GM19455 (cell line): ENCODE data around the gene CDKN2B.

Experiments used
- ATAC-seq: cut with Tn5 transposase; IDR thresholded peaks from one replicate; pipeline ENCODE4 v1.9.1; 2021; ENCODE audit not compliant: unreplicated experiment

CDKN2B gene

DNA sequence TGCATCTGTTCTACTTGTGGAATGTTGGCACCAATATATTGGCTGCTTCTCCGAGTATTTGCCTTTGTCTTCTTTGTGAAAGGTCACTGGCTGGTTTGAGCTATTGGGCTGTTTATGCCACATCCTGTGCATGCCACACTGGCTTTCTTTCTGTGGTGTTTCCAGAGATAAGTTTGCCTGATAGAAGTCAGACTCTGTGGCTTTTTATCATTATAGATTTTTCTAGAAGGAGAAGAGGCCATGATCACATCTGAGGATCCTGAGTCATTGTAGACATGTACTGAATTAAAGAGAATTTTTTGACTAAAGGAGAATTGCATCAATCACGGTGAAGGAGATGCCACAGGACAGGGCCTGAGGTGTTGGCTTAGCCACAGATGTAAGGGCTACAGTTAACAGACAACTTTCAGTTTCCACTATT is 26.5 kb upstream of the CDKN2B start:
- ATAC-seq: no peak

DNA sequence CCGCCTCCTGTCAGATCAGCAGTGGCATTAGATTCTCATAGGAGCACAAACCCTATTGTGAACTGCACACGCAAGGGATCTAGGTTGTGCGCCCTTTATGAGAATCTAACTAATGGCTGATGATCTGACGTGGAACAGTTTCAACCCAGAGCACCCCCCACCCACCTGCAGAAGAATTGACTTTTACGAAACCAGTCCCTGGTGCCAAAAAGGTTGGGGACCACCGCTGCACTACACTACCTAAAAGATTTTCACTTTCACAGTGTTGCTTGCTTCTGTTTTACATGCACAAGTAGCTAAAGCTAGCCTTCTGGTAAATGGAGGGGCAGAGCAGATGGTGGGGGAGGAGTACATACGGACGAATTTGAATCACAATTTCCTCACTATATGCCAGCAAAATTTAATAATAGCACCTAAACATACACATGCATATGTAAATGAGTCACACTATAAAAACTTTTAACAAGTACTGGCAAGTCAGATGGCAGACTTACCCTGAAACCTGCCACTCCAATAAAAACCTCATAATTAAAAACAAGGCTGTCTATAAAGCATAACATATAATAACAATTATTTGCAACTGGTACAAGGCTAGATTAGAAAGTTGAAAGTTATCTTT is 24.0 kb upstream of the CDKN2B start:
- ATAC-seq: no peak

DNA sequence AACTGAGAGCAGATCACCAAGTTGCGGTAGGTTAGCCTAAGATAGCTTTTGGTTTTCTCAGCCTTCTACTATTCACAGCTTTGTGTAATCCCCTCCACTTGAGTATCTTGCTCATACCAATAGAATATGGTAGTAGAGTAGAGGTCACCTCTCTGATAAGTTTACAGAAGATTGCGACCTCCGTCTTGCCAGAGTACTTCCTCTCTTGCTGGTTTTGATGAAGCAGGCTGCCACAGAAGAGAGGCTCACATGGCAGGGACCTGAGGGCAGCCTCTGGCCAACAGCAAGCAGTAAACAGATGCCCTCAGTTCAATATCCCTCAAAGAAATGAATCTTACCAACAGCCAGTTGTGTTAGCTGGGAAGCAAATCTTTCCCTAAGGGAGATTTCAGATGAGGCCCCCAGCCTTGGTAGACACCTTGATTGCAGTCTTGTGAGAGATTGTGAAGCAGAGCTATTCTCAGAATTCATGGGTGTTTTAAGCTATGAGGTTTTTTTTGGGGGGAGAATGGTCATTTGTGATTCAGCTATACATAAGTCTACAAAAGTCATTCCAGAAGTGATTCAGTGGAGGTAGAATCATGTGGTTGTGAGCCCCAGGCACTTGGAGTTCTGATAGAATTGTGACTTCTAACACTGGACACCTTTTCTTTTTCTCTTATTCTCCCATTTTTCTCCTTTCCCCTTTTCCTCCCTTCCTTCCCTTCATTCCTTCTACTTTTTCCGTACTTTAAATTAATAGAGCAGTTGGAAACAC is 22.7 kb upstream of the CDKN2B start:
- no peak for ATAC-seq

DNA sequence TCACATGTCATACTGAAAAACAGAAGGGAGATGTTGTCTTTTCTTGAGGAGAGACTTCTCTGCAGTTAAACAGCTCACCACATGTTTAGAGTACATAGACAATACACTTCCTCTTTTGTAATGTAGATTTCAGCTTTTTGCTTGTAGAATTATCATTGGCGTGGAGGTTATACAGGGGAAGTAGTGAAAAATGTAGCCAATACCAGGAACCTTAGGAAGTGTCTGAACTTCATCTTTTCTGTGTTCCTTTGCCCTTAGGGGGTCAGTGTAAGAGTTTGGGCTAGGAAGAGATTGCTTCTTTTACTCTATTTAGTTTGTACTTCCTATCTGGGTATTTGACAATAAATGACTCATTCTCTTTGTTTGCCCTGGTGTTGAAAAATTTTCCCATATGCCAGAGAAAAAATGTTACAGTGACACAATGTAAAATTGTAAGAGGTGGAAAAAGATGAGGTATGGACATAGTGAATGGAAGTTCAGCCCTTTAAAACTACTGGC is 21.0 kb upstream of the CDKN2B start:
- peak; percentile 76 for ATAC-seq

DNA sequence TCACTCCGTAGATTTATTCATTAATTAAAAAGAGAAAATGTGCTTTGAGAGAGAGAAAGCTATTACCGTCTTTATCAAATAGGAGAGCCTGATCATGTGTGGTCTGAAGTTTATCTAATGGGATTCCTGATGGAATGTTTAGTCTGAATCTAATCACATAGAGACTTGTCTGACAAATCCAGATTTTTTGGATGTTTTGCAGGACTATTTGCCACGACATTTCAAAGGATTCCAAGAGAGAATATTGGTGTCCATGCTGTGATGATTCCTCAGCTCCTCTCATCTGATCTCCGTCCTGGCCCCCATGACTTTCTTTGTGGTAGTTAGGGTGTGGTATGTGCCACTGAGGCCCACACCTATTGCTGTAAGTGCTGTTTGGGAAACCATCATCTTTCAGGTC is 20.1 kb upstream of the CDKN2B start:
- ATAC-seq: no peak

DNA sequence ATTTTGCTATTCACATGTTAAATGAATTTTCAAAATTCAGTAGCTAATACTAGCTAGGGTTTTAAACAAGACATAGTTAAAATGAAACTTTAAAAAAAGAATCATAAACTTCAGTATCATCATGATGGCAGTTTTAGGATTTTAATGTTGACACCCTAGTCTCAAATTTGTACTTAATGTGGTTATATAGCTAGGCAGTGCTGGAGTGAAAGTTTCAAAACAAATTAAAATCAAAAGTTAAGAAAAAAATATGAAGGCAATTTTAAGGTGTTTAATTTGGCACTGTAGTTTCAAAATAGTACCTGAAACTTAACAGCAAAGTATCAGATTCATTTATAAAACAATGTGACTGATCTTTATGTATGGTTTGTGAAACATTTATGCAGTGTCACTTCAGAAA is 19.3 kb upstream of the CDKN2B start:
- no peak for ATAC-seq

DNA sequence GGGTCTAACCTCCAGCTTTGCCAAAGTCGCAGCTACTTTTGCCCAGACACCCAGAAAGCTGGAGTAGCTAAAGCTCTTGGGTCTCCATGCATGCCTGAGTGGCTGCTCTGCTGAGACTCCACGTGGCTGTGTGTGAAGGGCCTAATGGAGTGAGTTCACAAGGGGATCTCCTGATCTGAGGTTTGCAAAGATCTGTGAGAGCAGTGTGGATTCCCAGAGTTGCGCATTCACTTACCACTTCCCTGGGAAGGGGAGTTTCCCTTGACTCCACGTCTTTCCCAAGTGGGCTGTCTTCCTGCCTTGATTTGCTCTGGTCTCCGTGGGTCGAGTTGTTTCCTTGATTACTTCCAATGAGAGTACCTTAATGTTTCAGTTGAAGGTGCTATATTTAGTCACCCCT is 17.6 kb upstream of the CDKN2B start:
- ATAC-seq: no peak

DNA sequence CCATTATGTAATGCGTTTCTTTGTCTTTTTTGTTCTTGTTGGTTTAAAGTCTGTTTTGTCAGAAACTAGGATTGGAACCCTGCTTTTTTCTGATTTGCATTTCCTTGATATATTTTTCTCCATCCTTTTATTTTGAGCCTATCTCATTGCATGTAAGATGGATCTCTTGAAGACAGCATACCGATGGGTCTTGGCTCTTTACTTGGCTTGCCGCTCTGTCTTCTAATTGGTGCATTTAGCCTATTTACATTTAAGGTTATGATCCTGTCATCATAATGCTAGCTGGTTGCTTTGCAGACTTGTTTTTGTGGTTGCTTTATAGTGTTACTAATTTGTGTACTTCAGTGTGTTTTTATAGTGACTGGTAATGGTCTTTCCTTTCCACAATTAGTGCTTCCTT is 13.3 kb upstream of the CDKN2B start:
- ATAC-seq: no peak

DNA sequence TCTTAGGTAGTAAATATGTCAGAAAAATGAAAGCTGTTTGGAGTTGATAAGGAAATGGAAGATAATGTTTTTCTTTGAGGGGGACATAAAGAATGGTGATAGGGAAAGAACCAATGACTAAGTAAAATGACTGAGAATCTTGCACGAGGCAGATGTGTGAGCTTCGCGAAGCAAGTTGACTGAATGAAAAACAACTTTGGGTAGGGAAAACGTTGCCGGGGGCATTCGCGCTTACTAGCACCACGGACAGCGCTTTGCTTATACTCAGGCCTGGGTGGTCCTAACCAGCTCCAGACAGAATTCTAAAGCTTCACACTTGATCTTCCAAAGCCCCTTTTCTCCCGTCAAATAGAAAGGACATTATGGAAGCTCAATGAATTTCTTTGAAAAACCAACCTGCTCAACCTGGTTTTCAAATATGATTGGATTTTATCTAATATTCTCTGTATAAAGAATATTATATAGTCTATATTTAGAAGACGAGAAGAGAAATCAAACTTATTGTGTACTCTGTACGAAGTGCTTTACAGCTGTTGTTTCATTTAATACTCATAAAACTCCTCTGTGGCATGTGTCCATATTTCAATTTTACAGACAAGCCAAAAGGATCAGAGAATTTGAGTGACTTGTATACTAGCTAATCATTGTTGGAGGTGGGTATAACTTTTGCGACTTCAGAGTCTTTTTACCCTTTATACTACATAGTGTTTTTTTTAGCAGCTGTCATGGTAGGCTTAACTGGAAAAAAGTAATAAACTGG is 1.9 kb upstream of the CDKN2B start:
- no peak for ATAC-seq

DNA sequence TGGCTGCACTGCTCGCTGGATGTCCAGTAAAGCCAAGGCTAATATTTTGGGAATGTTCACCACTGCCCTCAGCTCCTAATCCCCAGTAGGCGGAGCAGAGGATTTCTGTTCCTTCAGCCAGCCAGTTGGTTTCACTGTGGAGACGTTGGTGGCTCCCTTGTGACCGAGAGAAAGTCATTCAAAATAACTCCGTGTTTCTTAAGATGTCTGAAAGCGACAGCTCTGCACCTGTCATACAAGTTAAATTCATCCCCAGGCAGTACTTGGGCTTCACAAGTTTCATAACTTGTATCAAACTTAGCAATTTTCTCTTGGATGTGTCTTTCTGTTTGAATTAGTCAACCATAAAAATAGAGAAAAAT is 382 bp upstream of the CDKN2B start:
- peak; percentile 65 for ATAC-seq

DNA sequence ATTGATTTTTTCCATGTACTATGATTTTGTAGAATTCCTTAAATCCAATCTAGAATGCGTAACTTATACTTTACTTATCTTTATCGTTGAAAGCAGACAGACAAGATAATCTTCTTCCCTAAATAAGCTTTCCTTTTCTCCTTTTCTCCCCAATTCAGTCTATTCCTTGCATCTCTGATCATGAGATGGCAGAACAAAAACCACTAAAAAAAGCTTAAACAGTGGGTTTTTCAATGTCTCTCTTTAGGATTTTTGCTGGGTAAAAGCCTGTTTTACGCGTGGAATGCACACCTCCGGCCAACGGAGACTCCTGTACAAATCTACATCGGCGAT is 755 bp downstream of the CDKN2B start:
- no peak for ATAC-seq

DNA sequence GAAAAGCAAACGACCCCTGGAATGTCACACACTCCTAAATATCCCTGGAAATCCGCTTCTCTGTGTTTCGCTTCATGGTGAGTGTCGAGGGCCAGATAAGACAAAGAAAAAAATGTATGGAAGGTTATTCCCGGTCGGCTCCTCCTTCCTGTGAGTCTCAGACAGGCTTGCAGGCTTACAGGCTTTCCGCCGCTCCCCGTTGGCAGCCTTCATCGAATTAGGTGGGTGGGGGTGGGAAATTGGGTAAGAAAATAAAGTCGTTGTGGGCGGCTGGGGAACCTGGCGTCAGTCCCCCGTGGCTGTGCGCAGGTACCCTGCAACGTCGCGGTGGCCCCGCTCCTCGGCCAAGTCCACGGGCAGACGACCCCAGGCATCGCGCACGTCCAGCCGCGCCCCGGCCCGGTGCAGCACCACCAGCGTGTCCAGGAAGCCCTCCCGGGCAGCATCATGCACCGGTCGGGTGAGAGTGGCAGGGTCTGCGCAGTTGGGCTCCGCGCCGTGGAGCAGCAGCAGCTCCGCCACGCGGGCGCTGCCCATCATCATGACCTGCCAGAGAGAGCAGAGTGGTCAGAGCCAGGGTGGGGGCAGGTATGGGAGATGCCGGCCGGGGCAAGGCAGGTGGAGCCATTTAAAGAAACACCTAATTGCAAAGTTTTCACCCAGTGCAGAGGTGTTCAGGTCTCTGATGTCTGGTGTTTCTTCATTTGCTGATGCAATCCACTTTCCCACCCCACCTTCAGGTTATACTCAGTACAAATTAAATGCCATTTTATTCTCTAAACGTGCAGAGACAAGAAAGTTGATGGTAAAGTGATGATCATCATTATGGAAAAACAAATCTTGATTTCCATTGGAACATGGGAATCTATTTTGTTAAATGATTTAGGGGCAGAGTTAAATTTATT is 3.2 kb downstream of the CDKN2B start:
- ATAC-seq: no peak

DNA sequence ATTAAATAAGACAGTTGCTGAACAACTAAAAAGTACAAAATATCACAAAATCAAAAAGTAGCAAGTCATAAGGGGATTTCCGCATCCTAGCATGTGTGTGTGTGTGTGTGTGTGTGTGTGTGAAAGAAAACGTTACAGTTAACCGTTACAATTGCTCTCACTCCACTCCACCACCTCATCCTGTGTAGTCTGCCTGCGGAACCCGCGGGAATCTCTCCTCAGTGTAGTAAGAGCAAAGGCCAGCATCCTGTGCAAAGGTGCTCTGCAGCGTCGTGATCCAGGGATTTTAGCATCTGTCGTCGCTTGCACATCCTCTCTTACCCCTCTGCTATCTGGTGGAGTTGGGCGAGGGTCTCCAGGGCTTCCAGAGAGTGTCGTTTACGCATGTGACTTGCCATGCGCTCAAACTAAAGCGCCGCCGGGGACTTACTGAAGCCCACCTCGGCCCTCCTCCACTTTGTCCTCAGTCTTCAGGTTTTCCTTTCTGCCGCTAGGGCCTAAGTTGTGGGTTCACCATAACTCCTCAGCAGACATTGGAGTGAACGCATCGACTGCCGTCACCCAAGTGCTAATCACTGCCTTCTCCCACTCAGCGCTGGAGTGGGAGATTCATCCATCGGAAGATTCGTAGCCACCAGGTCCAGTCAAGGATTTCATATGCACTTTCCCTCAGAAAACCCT is 3.9 kb downstream of the CDKN2B start:
- no peak for ATAC-seq

DNA sequence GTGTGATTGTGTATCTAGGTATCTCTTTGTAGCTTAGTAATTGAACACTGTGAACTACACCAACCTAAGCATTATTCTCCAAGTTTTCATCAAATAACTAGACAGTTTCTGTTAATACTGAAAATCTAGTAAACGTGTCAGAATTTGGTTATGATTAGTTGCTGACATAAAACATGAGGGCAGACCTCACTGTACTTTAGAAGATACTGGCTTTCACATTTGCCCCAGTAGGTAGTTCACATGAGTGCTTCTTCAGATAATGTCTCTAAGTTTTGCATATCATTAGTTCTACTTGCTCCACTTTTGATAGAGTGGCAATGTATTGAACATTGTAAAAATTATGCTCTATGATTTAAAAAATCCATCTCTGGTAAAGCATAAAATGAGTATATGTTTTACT is 7.1 kb downstream of the CDKN2B start:
- no peak for ATAC-seq

DNA sequence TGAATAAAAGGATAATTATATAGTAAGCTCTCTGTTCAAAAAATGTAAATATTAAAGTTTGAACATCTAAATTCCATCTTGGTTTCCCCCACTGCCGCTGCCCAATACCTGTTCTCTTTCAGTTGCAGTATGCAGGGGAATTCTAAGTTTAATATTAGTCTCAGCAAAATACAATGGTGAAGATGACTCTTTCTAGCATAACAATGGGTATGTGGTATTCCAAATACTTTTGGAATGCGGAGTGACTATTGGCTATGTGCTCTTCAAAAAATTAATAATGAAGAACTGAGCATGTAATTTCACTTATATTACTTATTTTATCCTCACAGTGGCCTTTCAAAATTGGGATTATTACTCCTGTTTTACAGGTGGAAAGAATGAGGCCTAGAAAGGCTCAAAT is 11.1 kb downstream of the CDKN2B start:
- no peak for ATAC-seq

DNA sequence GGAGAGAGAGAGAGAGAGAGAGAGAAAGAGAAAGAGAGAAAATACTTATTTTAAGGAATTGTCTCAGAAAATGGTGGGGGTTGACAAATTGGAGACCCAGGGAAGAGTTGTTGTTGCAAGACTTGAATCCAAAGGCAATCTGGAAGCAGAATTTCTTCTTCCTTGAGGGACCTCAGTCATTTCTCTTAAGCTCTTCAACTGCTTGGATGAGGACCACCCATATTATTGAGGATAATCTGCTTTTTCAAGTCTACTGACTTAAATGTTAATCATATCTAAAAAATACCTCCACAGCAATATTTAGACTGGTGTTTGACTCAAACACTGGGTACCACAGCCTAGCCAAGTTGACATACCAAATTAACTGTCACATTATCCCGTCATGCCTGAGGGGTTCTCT is 11.6 kb downstream of the CDKN2B start:
- ATAC-seq: no peak

DNA sequence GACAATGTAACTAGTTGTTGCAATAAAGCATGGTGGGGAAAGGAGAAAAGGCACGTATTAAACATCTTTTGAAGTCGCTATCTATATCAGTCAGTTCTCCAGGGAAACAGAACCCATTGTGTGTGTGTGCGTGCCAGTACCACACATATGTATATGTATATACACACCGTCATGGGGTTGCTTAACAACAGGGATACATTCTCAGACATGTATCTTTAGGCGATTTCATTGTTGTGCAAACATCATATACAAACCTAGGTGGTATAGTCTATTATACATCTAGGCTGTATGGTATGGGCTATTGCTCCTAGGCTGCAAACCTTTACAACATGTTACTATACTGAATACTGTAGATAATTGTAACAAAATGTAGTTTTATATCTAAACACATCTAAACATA is 12.2 kb downstream of the CDKN2B start:
- no peak for ATAC-seq

DNA sequence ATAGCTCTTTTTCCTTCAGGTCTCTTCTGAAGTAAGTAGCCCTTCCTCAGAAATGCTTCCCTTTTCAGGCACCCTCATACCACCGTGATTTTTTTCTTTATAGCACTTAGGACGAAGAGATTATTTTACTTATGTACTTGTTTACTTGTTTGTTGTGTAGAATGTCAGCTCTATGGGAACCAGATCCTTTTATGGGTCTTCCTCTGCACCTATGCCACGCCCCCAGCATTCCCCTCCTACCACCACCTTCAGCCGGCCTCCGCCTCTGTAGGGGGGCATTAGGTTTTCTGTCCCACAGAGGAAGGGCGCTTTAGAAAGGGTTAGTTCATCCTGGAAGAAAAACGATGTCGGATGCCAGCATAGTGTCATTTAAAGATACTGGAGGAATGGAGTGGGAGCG is 12.7 kb downstream of the CDKN2B start:
- ATAC-seq: no peak

DNA sequence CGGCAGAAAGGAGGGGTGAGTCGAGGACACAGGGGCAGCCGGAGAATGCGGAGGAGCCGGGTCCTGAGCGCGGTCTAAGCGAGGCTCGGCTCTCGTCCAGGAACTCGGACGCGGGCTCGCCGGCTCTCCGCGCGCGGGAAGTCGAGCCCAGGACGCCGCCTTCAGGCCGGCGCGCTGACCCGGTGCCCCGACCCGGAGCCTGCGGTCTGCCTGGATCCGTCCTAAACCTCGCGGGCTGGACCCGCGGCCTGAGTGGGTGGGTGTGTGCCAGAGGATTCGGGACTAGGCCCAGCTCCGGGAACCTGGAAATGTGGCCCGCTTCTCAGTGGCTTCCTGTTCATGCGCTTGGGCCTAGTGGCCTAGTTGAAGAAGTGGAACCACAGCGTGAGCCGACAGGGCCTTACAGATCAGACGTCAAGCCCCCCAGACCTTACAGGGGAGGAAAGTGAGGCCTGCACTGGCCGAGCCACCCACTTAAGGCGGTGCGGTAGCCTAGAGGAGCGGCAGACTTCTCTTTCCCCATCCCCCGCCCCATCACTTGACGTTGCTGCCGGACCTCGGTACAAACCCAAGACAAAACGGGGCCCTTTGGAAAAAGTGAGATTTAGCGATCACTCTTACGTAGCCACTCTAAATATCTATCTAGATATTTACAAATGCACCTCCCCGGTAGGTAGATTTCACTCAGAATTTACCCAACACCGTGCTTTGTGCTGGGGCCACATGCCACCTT is 13.3 kb downstream of the CDKN2B start:
- peak; percentile 29 for ATAC-seq
